MM.1S (cell line): ENCODE data around the gene TBC1D13.

Experiments
- DNase-seq: peaks from one replicate; pipeline ENCODE4 v3.0.0-alpha.2; 2015
- H2AFZ ChIP-seq: fragments of 300-600 bp; sonication (generic); 2 replicates; pipeline ENCODE4 v1.6.0; 2016; ENCODE audit warnings: antibody characterized with exemption, low read length
- H3F3A ChIP-seq: fragments of 300-600 bp; sonication (generic); 2 replicates; pipeline ENCODE4 v1.6.1; 2016; ENCODE audit warnings: mild to moderate bottlenecking, antibody characterized with exemption, low read length, moderate library complexity, mixed read lengths; ENCODE audit not compliant: insufficient read depth
- H3K27ac ChIP-seq: fragments of 300-600 bp; sonication (generic); 2 replicates; pipeline ENCODE4 v1.5.1; 2016; ENCODE audit warnings: mild to moderate bottlenecking, low read length
- H3K27me3 ChIP-seq: fragments of 300-600 bp; sonication (generic); replicated peaks from 2 replicates; pipeline ENCODE4 v1.6.0; 2016; ENCODE audit warnings: low read length; ENCODE audit not compliant: insufficient read depth
- H3K36me3 ChIP-seq: fragments of 300-600 bp; sonication (generic); replicated peaks from 2 replicates; pipeline ENCODE4 v1.6.1; 2016; ENCODE audit warnings: mild to moderate bottlenecking, low read length, mixed read lengths; ENCODE audit not compliant: insufficient read depth
- H3K4me1 ChIP-seq: fragments of 300-600 bp; sonication (generic); 2 replicates; pipeline ENCODE4 v1.6.1; 2016; ENCODE audit warnings: low read length, mixed read lengths
- H3K4me2 ChIP-seq: fragments of 300-600 bp; sonication (generic); 2 replicates; pipeline ENCODE4 v1.6.0; 2016; ENCODE audit warnings: low read depth, low read length
- H3K4me3 ChIP-seq: fragments of 300-600 bp; sonication (generic); 2 replicates; pipeline ENCODE4 v1.5.1; 2016; ENCODE audit warnings: low read length, mixed read lengths
- H3K79me2 ChIP-seq: fragments of 300-600 bp; sonication (generic); 2 replicates; pipeline ENCODE4 v1.6.1; 2016; ENCODE audit warnings: mixed run types, low read length, mixed read lengths
- H3K9ac ChIP-seq: fragments of 300-600 bp; sonication (generic); 2 replicates; pipeline ENCODE4 v1.6.1; 2016; ENCODE audit warnings: low read length, mixed read lengths
- H3K9me2 ChIP-seq: fragments of 300-600 bp; sonication (generic); replicated peaks from 2 replicates; pipeline ENCODE4 v1.6.1; 2016; ENCODE audit warnings: mild to moderate bottlenecking, low read length, mixed read lengths; ENCODE audit not compliant: insufficient read depth
- H3K9me3 ChIP-seq: fragments of 300-600 bp; sonication (generic); replicated peaks from 2 replicates; pipeline ENCODE4 v1.6.1; 2016; ENCODE audit warnings: mild to moderate bottlenecking, low read length, mixed read lengths; ENCODE audit not compliant: insufficient read depth
- H4K20me1 ChIP-seq: fragments of 300-600 bp; sonication (generic); 2 replicates; pipeline ENCODE4 v1.6.1; 2016; ENCODE audit warnings: mild to moderate bottlenecking, low read length, moderate library complexity, mixed read lengths; ENCODE audit not compliant: insufficient read depth
- EZH2 ChIP-seq: fragments of 300-600 bp; sonication (generic); optimal IDR thresholded peaks from 2 replicates; pipeline ENCODE3; 2017; ENCODE audit warnings: low read depth, mild to moderate bottlenecking, antibody characterized with exemption, low read length, mixed read lengths
- EZH2phosphoT487 ChIP-seq: fragments of 300-600 bp; sonication (generic); IDR thresholded peaks from 2 replicates; pipeline ENCODE4 v1.6.1; 2018; ENCODE audit warnings: antibody characterized with exemption, low read length
- TF ChIP-seq, protein P1 (sequence below): fragments of 300-600 bp; sonication (generic); IDR thresholded peaks from 2 replicates; pipeline ENCODE4 v1.5.1; 2016; ENCODE audit warnings: antibody characterized with exemption, low read length, mixed read lengths

The TBC1D13 gene

DNA sequence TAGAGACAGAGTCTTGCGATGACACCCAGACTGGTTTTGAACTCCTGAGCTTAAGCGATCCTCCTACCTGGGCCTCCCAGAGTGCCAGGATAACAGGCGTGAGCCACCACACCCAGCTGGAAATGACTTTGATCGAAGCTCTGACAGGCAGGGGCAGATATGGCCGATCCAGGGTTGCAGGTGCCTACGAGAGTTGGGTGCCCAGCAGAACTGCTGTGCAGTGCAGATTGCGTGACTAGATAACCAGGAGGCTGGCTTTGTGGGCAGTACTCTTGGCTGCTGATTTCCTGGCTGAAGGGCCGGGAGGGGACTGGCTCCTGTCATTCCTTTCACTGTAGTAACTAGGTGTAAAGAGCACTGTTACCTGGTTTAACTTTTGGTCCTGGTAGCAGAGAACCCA, 11.8 kb downstream of the TBC1D13 start:
- DNase-seq = no peak
- Histone ChIP-seq H3K9ac (no peak overlapping the region), H4K20me1 (no peaks in the 10 kb centered on the region), H3K4me1 (no peaks in the 10 kb centered on the region), H3K79me2 (no peaks in the 10 kb centered on the region), H3K9me2 (no peaks in the 10 kb centered on the region), H3K27ac (no peak overlapping the region), H3K36me3 (no peaks in the 10 kb centered on the region), H3F3A (no peaks in the 10 kb centered on the region), H3K27me3 (no peaks in the 10 kb centered on the region), H3K9me3 (no peaks in the 10 kb centered on the region), H2AFZ (no peak overlapping the region), H3K4me3 (no peak overlapping the region), H3K4me2 (no peak overlapping the region)
- TF ChIP-seq, protein P1, sequence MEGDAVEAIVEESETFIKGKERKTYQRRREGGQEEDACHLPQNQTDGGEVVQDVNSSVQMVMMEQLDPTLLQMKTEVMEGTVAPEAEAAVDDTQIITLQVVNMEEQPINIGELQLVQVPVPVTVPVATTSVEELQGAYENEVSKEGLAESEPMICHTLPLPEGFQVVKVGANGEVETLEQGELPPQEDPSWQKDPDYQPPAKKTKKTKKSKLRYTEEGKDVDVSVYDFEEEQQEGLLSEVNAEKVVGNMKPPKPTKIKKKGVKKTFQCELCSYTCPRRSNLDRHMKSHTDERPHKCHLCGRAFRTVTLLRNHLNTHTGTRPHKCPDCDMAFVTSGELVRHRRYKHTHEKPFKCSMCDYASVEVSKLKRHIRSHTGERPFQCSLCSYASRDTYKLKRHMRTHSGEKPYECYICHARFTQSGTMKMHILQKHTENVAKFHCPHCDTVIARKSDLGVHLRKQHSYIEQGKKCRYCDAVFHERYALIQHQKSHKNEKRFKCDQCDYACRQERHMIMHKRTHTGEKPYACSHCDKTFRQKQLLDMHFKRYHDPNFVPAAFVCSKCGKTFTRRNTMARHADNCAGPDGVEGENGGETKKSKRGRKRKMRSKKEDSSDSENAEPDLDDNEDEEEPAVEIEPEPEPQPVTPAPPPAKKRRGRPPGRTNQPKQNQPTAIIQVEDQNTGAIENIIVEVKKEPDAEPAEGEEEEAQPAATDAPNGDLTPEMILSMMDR = no peak
- TF ChIP-seq EZH2 (no peak), EZH2phosphoT487 (no peak)

DNA sequence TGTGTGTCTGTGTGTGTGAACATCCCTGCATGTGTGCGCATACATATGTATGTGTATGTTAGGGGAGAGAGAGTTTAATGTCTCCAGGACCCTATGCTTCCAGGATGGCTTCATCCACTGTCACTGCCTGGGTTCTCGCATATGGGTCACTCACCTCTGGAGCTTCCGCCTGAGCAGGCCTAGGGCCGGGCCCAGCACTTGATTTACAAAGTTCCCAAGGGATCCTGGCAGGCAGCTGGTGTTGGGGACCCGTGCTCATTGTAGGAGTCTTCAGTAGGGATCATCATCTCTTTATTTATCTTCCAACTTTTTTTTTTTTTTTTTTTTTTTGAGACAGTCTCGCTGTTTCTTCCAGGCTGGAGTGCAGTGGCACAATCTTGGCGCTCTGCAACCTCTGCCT, 13.0 kb downstream of the TBC1D13 start:
- H2AFZ ChIP-seq = no peak overlapping the region
- no peaks in the 10 kb centered on the region for H3K4me1 ChIP-seq
- H3K9ac ChIP-seq = no peak overlapping the region
- H3K36me3 ChIP-seq = no peaks in the 10 kb centered on the region
- no peaks in the 10 kb centered on the region for H4K20me1 ChIP-seq
- H3K79me2 ChIP-seq = no peaks in the 10 kb centered on the region
- H3K4me2 ChIP-seq = no peak overlapping the region
- H3K4me3 ChIP-seq = no peak overlapping the region
- H3K27ac ChIP-seq = no peak overlapping the region
- TF ChIP-seq EZH2 = no peak
- no peak for TF ChIP-seq EZH2phosphoT487
- TF ChIP-seq, protein P1 = no peak
- H3K9me2 ChIP-seq = no peaks in the 10 kb centered on the region
- no peaks in the 10 kb centered on the region for H3K27me3 ChIP-seq
- DNase-seq = no peak
- H3F3A ChIP-seq = no peaks in the 10 kb centered on the region
- H3K9me3 ChIP-seq = no peaks in the 10 kb centered on the region

DNA sequence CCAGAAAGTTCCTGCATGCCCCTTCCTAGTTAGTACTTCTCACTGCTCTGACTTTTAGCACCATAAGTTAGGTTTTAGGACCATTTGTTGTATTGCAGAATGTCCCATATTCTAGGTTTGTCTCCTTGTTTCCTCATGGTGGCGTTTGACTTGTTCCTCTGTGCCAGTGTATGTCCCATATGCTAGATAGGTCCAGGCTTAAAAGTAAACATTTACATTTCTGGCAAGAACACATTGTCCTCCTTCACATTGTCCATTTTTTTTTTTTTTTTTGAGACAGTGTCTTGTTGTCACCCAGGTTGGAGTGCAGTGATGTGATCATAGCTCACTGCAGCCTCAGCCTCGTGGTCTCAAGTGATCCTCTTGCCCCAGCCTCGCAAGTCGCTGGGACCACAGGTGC, 15.4 kb downstream of the TBC1D13 start:
- H3K4me1 ChIP-seq = no peaks in the 10 kb centered on the region
- no peaks in the 10 kb centered on the region for H3K27me3 ChIP-seq
- H3K4me3 ChIP-seq = no peak overlapping the region
- H3K27ac ChIP-seq = no peak overlapping the region
- H4K20me1 ChIP-seq = no peaks in the 10 kb centered on the region
- DNase-seq = no peak
- no peaks in the 10 kb centered on the region for H3K9me2 ChIP-seq
- H3K36me3 ChIP-seq = no peaks in the 10 kb centered on the region
- TF ChIP-seq EZH2phosphoT487 (no peak), EZH2 (no peak)
- TF ChIP-seq, protein P1 = no peak
- no peak overlapping the region for H3K9ac ChIP-seq
- H3K9me3 ChIP-seq = no peaks in the 10 kb centered on the region
- H3F3A ChIP-seq = no peaks in the 10 kb centered on the region
- H3K4me2 ChIP-seq = no peak overlapping the region
- H3K79me2 ChIP-seq = no peaks in the 10 kb centered on the region
- H2AFZ ChIP-seq = no peak overlapping the region

DNA sequence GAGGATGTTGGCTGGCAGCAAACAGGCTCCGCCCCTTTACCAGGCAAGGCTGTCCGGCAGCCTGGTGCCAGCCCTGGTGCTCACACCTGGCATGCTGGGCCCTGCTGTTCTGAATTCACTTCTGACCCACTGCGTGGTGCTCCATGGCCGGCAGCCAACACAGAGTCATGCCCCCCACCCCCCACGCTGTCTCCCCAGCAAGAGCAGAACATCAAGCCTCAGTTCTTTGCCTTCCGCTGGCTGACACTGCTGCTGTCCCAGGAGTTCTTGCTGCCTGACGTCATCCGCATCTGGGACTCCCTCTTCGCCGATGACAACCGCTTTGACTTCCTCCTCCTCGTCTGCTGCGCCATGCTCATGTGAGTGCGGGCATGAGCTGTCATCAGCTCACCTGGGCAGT, 18.6 kb downstream of the TBC1D13 start:
- H2AFZ ChIP-seq = no peak overlapping the region
- no peak overlapping the region for H3K4me2 ChIP-seq
- no peaks in the 10 kb centered on the region for H3K9me2 ChIP-seq
- no peak overlapping the region for H3K27ac ChIP-seq
- H3K4me1 ChIP-seq = no peaks in the 10 kb centered on the region
- no peaks in the 10 kb centered on the region for H3K36me3 ChIP-seq
- no peak overlapping the region for H3K4me3 ChIP-seq
- H3K79me2 ChIP-seq = no peaks in the 10 kb centered on the region
- no peak overlapping the region for H3K9ac ChIP-seq
- no peaks in the 10 kb centered on the region for H3F3A ChIP-seq
- TF ChIP-seq EZH2 = no peak
- TF ChIP-seq EZH2phosphoT487 = no peak
- TF ChIP-seq, protein P1 = no peak
- H4K20me1 ChIP-seq = no peaks in the 10 kb centered on the region
- H3K27me3 ChIP-seq = no peaks in the 10 kb centered on the region
- DNase-seq = no peak
- H3K9me3 ChIP-seq = no peaks in the 10 kb centered on the region
